BLaER1 treated with 17β-estradiol and CSF1 and Interleukin-3, amounts not matched to agents 10 nM and 100 nM (cell line): ENCODE data around the gene LFNG.

Source experiments
- H3K27ac ChIP-seq, 11 experiments: shearing (Covaris generic); formaldehyde crosslinking; 2 replicates each; pipeline ENCODE4 v1.8.1; 2022
- H3K27me3 ChIP-seq, 11 experiments: shearing (Covaris generic); formaldehyde crosslinking; 2 replicates each; pipeline ENCODE4 v1.8.1; 2022
- H3K36me3 ChIP-seq, 11 experiments: shearing (Covaris generic); formaldehyde crosslinking; 2 replicates each; pipeline ENCODE4 v1.8.1; 2022
- H3K4me1 ChIP-seq, 10 experiments: shearing (Covaris generic); formaldehyde crosslinking; 2 replicates each; pipeline ENCODE4 v1.8.1; 2022
- H3K4me2 ChIP-seq, 11 experiments: shearing (Covaris generic); formaldehyde crosslinking; 2 replicates each; pipeline ENCODE4 v1.8.1; 2022
- H3K4me3 ChIP-seq, 10 experiments: shearing (Covaris generic); formaldehyde crosslinking; 2 replicates each; pipeline ENCODE4 v1.8.1; 2022
- H3K9ac ChIP-seq, 11 experiments: shearing (Covaris generic); formaldehyde crosslinking; 2 replicates each; pipeline ENCODE4 v1.8.1; 2022
- H3K9me3 ChIP-seq, 11 experiments: shearing (Covaris generic); formaldehyde crosslinking; replicated peaks in 1 of 11; 2 replicates each; pipeline ENCODE4 v1.8.1; 2022
- H4K20me1 ChIP-seq, 11 experiments: shearing (Covaris generic); formaldehyde crosslinking; 2 replicates each; pipeline ENCODE4 v1.8.1; 2022
- Cebpa-rat ChIP-seq, 11 experiments: shearing (Covaris generic); IDR thresholded peaks; 2 replicates each; pipeline ENCODE4 v1.8.1; 2022

LFNG gene

GRCh38 chr7:2544541-2545188 lies 25.1 kb downstream of the LFNG start:
- H3K4me3 ChIP-seq: no peak overlapping the region
- no peak for TF ChIP-seq Cebpa-rat (IDR thresholded peaks at IDR 0.05)
- H3K4me1 ChIP-seq: peaks cover 13 to 20% (median 15%) of the 10 kb centered on the region in 10 experiments; a peak in 19 of 20 replicates
- peaks cover 89 to 99% (median 97%) of the 10 kb centered on the region in 11 experiments for H3K36me3 ChIP-seq
- H3K27ac ChIP-seq: no peak overlapping the region
- no peaks in the 10 kb centered on the region for H3K27me3 ChIP-seq
- no peaks in the 10 kb centered on the region; a peak in 1 of 22 replicates for H3K9me3 ChIP-seq
- no peak overlapping the region for H3K9ac ChIP-seq
- H4K20me1 ChIP-seq: peaks cover 0 to 86% (median 11%) of the 10 kb centered on the region in 11 experiments; a peak in 13 of 22 replicates
- H3K4me2 ChIP-seq: peak overlapping the region in 9 of 11 experiments; percentile 15 to 59 (median 33); a peak in 13 of 22 replicates

DNA sequence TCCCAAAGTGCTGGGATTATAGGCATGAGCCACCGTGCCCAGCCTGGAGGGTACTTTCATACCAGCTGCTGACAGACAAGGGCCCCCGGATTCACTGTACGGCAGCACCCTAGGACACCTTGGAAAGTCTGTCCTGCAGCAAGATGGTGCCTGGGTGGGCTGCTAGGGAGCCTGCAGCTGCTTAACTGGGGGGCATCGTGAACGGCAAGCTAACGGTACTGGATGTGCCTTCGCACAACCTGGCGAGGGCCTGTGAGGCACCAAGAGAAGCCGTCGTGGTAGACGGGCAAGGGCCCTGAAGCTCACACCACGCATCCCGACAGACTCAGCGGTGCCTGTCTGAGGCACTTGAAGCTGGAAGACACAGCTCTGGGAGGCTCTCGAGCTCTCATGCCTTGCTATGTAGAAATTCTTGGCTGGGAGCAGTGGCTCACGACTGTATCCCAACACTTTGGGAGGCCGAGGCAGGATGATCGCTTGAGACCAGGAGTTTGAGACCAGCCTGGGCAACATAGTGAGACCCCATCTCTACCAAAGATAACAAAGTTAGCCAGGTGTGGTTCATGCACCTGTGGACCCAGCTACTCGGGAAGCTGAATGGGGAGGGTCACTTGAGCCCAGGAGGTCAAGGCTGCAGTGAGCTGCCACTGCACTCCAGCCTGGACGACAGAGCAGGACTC lies 26.3 kb downstream of the LFNG start:
- H3K9ac ChIP-seq: no peak overlapping the region; a peak in 1 of 22 replicates
- peaks cover 13 to 25% (median 15%) of the 10 kb centered on the region in 10 experiments; a peak in 19 of 20 replicates for H3K4me1 ChIP-seq
- H3K27ac ChIP-seq: no peak overlapping the region
- H3K27me3 ChIP-seq: no peaks in the 10 kb centered on the region
- no peak for TF ChIP-seq Cebpa-rat (IDR thresholded peaks at IDR 0.05)
- H3K9me3 ChIP-seq: no peaks in the 10 kb centered on the region; a peak in 1 of 22 replicates
- H4K20me1 ChIP-seq: peaks cover 0 to 92% (median 17%) of the 10 kb centered on the region in 11 experiments; a peak in 16 of 22 replicates
- H3K4me2 ChIP-seq: no peak overlapping the region
- H3K4me3 ChIP-seq: no peak overlapping the region
- H3K36me3 ChIP-seq: peaks cover 84 to 99% (median 97%) of the 10 kb centered on the region in 11 experiments

- Histone ChIP-seq H3K36me3 (peaks cover 81 to 96% (median 95%) of the 10 kb centered on the region in 11 experiments), H3K27ac (no peak overlapping the region), H3K9me3 (no peaks in the 10 kb centered on the region; a peak in 1 of 22 replicates), H3K4me3 (no peak overlapping the region), H3K27me3 (no peaks in the 10 kb centered on the region), H3K9ac (no peak overlapping the region; a peak in 1 of 22 replicates), H3K4me1 (peaks cover 13 to 25% (median 17%) of the 10 kb centered on the region in 10 experiments; a peak in 19 of 20 replicates), H4K20me1 (peaks cover 0 to 83% (median 17%) of the 10 kb centered on the region in 11 experiments; a peak in 16 of 22 replicates), H3K4me2 (no peak overlapping the region)
- TF ChIP-seq Cebpa-rat (IDR thresholded peaks at IDR 0.05): no peak
Observed at GRCh38 chr7:2546776-2547586, 27.4 kb downstream of the LFNG start.

DNA sequence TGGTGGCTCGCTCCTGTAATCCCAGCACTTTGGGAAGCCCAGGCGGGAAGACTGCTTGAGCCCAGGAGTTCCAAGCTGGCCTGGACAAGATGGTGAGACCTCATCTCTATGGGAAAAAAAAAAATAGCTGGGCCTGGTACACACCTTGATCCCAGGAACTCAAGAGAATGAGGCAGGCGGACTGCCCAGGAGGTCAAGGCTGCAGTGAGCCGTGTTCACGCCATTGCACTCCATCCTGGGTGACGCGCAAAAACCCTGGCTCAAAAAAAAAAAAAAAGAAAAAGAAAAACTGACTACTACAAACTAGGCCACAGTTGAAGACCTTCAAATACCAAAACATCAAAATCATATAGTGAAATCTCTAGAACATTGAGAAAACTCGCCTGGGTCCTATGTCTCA lies 31.8 kb downstream of the LFNG start:
- Histone ChIP-seq H3K27me3 (no peaks in the 10 kb centered on the region), H3K4me2 (no peak overlapping the region), H3K4me1 (peaks cover 28 to 44% (median 36%) of the 10 kb centered on the region in 10 experiments), H3K36me3 (peaks cover 52 to 72% (median 60%) of the 10 kb centered on the region in 11 experiments), H3K27ac (no peak overlapping the region), H3K4me3 (no peak overlapping the region), H4K20me1 (peaks cover 0 to 54% (median 23%) of the 10 kb centered on the region in 11 experiments; a peak in 17 of 22 replicates), H3K9me3 (no peaks in the 10 kb centered on the region; a peak in 1 of 22 replicates), H3K9ac (no peak overlapping the region)
- TF ChIP-seq Cebpa-rat (IDR thresholded peaks at IDR 0.05): no peak

DNA sequence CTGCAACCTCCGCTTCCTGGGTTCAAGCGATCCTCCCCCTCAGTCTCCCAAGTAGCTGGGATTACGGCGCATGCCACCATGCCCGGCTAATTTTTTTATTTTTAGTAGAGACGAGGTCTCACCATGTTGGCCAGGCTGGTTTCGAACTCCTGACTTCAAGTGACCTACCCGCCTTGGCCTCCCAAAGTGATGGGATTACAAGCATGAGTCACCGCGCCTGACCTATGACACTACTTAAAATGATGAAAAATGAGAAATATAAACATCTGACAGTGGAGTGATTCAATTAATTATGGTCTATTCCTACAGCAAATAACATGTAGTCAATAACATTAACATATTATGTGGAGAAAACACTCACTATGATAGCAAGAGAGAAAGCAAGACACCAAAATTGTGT lies 33.5 kb downstream of the LFNG start:
- H3K9ac ChIP-seq: peak overlapping the region in 1 of 11 experiments; percentile 100; a peak in 2 of 22 replicates
- peaks cover 0 to 40% (median 20%) of the 10 kb centered on the region in 11 experiments; a peak in 17 of 22 replicates for H4K20me1 ChIP-seq
- H3K4me3 ChIP-seq: no peak overlapping the region
- no peak for TF ChIP-seq Cebpa-rat (IDR thresholded peaks at IDR 0.05)
- H3K4me2 ChIP-seq: peak overlapping the region in 10 of 11 experiments; percentile 41 to 100 (median 99); a peak in 14 of 22 replicates
- H3K27me3 ChIP-seq: no peaks in the 10 kb centered on the region
- H3K9me3 ChIP-seq: no peaks in the 10 kb centered on the region; a peak in 1 of 22 replicates
- peaks cover 45 to 61% (median 53%) of the 10 kb centered on the region in 10 experiments for H3K4me1 ChIP-seq
- peaks cover 35 to 55% (median 44%) of the 10 kb centered on the region in 11 experiments for H3K36me3 ChIP-seq
- H3K27ac ChIP-seq: no peak overlapping the region

DNA sequence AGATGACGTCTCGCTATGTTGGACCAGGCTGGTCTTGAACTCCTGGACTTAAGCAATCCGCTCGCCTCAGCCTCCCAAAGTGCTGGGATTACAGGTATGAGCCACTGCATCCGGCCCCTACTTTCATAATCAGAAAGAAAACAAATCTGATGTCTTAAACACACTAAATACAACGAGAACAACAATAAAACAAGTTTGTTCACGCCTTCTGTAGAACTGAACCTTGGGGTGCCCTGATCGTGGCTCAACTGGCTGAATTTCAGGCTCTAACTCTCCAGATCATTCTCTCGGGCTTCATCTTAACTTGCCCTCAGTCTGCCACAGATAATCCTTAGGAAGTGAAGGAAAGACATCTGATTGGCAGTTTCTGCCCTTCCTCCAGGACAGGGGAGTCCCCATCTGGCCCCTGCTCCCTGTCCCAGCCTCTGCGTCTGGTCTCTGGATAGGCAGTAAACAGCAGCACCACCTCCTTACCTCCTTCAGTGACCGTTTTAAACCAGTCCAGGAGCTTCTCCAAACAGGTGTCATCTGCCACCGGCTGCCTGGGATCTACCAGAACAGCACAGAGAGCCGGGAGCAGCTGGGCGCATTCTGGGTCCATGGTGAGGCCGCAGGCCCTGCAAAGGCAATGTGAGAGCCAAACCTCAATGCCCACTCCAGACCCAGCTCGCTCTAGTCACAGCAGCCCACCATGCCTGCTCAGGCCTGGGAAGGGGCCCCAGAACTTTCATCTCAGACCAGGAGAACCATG lies 34.4 kb downstream of the LFNG start:
- Histone ChIP-seq H3K4me1 (peaks cover 51 to 67% (median 58%) of the 10 kb centered on the region in 10 experiments), H3K9ac (peak overlapping the region; percentile 91 to 100 (median 99)), H3K27me3 (no peaks in the 10 kb centered on the region), H3K9me3 (no peaks in the 10 kb centered on the region), H3K4me3 (peak overlapping the region; percentile 60 to 79 (median 70)), H3K27ac (peak overlapping the region in 9 of 11 experiments; percentile 95 to 100 (median 100); a peak in 16 of 22 replicates), H3K4me2 (peak overlapping the region; percentile 97 to 100 (median 99)), H3K36me3 (peaks cover 26 to 46% (median 35%) of the 10 kb centered on the region in 11 experiments), H4K20me1 (peaks cover 0 to 31% (median 20%) of the 10 kb centered on the region in 11 experiments; a peak in 17 of 22 replicates)
- TF ChIP-seq Cebpa-rat (IDR thresholded peaks at IDR 0.05): no peak

DNA sequence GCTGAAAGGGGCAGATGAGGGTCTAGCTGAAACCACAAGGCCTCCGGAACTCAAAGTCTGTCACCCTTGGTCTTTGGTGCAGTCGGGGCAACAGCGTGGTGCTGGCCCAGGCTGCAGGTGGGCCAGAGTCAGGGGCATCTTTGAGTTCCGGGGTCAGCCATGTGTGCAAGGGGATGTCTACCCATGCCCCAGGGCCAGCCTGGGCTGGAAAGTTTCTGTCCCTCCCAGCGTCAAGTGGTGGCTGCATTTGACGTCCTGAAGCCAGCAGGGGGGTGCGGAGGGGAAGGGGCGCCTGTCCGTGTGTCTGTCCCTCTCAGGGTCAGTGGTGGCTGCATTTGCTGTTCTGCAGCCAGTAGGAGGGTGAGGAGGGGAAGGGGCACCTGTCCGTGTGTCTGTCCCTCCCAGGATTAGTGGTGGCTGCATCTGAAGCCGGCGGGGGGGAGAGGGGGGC lies 35.1 kb downstream of the LFNG start:
- Histone ChIP-seq H3K36me3 (peaks cover 22 to 40% (median 28%) of the 10 kb centered on the region in 11 experiments), H4K20me1 (peaks cover 0 to 25% (median 17%) of the 10 kb centered on the region in 11 experiments; a peak in 17 of 22 replicates), H3K27ac (peak overlapping the region in 10 of 11 experiments; percentile 95 to 100 (median 100); a peak in 19 of 22 replicates), H3K27me3 (no peaks in the 10 kb centered on the region), H3K9me3 (no peaks in the 10 kb centered on the region), H3K9ac (peak overlapping the region; percentile 91 to 100 (median 99)), H3K4me2 (peak overlapping the region; percentile 97 to 100 (median 99)), H3K4me3 (peak overlapping the region; percentile 60 to 79 (median 70)), H3K4me1 (peaks cover 56 to 67% (median 60%) of the 10 kb centered on the region in 10 experiments)
- TF ChIP-seq Cebpa-rat (IDR thresholded peaks at IDR 0.05): no peak
